GM18505 (cell line): Measurements from ENCODE around the gene BEND7.
"Not testable (repeated sequence)": the region's sequence is repeated elsewhere in the genome, so short reads cannot be mapped to it uniquely, and the experiment has no call there.

Experiments used
- ATAC-seq: cut with Tn5 transposase; IDR thresholded peaks from one replicate; pipeline ENCODE4 v1.9.1; 2021; ENCODE audit not compliant: unreplicated experiment
- POLR2A ChIP-seq: IDR thresholded peaks from 4 replicates; pipeline ENCODE4 v1.6.1; 2011; ENCODE audit warnings: borderline replicate concordance; ENCODE audit not compliant: insufficient read depth, insufficient read length; ENCODE audit errors: extremely low read depth

BEND7 gene

DNA sequence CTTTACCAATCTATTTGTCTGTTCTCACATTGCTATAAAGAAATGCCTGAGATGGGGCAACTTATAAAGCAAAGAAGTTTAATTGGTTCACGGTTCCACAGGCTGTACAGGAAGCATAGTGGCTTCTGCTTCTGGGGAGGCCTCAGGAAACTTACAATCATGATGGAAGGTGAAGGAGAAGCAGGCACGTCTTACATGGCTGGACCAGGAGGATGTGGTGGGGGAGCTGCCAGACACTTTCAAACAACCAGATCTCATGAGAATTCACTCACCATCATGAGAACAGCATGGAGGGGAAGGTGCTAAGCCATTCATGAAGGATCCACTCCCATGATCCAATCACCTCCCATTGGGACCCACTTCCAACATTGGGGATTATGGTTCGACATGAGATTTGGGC, 115.9 kb downstream of the BEND7 start:
- no peak for TF ChIP-seq POLR2A
- ATAC-seq: no peak

- ATAC-seq: no peak
- no peak for TF ChIP-seq POLR2A
Observed at GRCh38 chr10:13404791-13405190, 124.0 kb downstream of the BEND7 start.

DNA sequence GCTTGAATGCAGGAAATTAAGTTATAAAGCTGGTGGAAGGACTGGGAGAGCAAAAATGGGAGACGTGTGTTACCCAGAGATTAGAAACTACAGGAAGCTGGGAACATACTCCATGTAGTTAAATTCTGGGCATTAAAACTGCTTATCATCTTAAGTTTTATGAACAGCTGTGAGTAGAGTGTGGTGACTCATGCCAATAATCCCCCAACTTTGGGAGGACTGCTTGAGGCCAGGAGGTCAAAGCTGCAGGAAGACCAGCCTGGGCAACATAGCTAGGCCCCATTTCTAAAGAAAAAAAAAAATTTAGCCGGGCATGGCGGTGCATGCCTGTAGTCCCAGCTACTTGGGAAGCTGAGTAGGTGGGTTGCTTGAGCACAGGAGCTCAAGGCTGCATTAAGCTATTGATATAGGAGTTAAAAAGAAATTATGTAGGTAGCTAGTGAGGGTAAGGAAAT, 124.5 kb downstream of the BEND7 start:
- no peak for TF ChIP-seq POLR2A
- no peak for ATAC-seq

DNA sequence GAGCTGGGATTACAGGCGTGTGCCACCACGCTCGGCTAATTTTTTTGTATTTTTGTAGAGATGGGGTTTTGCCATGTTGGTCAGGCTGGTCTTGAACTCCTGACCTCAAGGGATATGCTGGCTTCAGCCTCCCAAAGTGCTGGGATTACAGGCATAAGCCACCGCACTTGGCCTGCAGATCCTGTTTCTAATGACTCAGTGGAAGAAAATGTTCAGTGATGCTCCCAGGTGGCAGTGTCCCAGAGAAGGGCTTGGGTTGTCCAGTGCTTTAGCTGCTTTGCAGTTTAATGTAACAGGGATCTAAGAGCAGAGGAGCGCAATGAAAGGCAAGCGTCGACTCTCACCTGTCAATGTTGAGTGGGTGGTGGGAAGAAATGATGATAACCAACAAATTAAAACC, 125.4 kb downstream of the BEND7 start:
- not testable (repeated sequence) for ATAC-seq

DNA sequence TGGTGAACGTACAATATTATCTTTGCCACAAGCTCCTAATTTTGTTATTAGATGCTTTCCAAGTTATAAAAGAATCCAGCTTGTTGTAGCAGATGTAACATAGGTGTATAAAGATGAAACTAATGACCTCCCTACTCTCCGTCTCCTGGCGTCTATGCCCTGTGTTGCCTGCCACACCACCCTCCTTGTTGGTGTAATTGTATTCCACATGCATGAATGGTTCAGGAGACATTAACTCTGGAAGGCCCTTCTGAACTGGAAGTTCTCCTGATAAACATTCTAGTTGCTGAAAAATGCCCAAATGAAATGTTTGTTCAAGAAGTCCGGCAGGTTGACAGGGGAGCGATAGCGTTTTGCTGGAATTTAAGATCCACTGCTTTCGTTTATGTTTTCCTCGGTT, 126.8 kb downstream of the BEND7 start:
- TF ChIP-seq POLR2A: no peak
- no peak for ATAC-seq

DNA sequence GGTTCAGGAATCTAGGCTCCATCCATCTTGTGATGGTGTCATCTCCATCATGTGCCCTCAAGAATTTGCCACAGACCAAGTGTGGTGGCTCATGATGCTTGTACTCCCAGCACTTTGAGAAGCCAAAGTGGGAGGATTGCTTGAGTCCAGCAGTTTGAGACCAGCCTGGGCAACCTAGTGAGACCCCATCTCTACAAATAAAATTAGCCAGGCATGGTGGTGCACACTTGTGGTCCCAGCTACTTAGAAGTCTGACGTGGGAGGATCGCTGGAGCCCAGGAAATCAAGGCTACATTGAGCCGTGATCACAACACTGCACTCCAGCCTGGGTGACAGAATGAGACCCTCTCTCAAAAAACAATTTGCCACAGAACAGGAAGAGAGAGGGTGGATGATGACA, 127.7 kb downstream of the BEND7 start:
- no peak for ATAC-seq
- TF ChIP-seq POLR2A: no peak

GRCh38 chr10:13400196-13400965, 128.4 kb downstream of the BEND7 start:
- no peak for TF ChIP-seq POLR2A
- ATAC-seq: no peak

GRCh38 chr10:13399752-13400151, 129.1 kb downstream of the BEND7 start:
- ATAC-seq: no peak
- TF ChIP-seq POLR2A: no peak

GRCh38 chr10:13399236-13399635, 129.6 kb downstream of the BEND7 start:
- TF ChIP-seq POLR2A: no peak
- no peak for ATAC-seq

- no peak for ATAC-seq
- TF ChIP-seq POLR2A: no peak
Observed at GRCh38 chr10:13397052-13397451, 131.8 kb downstream of the BEND7 start.

DNA sequence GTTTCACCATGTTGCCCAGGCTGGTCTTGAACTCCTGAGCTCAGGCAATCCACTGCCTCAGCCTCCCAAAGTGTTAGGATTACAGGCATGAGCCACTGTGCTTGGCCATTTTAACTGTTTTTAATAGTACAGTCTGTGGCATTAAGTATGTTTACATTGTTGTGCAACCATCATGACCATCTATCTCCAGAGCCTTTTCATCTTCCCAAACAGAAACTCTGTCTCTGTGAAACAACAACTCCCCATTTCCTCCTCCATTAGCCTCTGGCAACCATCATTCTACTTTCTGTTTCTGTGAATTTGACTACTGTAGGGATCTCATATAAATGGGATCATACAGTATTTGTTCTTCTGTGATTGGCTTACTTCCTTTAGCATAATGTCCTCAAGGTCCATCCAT, 132.4 kb downstream of the BEND7 start:
- TF ChIP-seq POLR2A: no peak
- ATAC-seq: no peak

DNA sequence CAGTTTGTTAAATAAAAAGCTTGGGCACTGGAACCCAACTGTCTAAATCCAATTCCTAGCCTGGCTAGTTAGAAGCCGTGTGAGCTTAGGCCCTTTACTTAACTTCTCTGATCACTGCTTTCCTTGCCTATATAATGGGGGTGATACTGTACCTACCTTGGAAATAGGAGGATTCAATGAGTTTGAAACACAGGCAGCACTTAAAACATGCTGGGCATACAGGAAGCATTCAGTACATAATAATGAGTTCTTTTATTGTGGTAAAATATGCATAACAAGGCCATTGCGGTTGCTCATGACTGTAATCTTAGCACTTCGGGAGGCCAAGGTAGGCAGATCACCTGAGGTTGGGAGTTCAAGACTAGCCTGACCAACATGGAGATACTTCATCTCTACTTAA, 133.3 kb downstream of the BEND7 start:
- TF ChIP-seq POLR2A: no peak
- ATAC-seq: no peak

GRCh38 chr10:13393640-13394039, 135.2 kb downstream of the BEND7 start:
- no peak for ATAC-seq
- no peak for TF ChIP-seq POLR2A

- TF ChIP-seq POLR2A: no peak
- ATAC-seq: no peak
Observed at GRCh38 chr10:13392701-13393100, 136.1 kb downstream of the BEND7 start.
